Stomach (tissue), 4 donors: ENCODE results near the gene CLEC18C.
"Not testable (repeated sequence)": the region's sequence is repeated elsewhere in the genome, so short reads cannot be mapped to it uniquely, and the experiment has no call there.

Experiments
- POLR2A ChIP-seq, 4 donors: fragments of 450-650 bp; IDR thresholded peaks; one replicate each; pipeline ENCODE4 v1.6.1; 2016; ENCODE audit warnings: antibody characterized with exemption in 4 of 4, control low read depth in 2 of 4, mild to moderate bottlenecking in 1 of 4, moderate library complexity in 1 of 4
- POLR2AphosphoS5 ChIP-seq, 3 donors: sonication (generic); formaldehyde crosslinking; IDR thresholded peaks; one replicate each; pipeline ENCODE4 v1.6.1; 2016; ENCODE audit warnings: antibody characterized with exemption in 3 of 3
- TF ChIP-seq, protein P1 (sequence below), 7 experiments: fragments of 450-650 bp in 4 of 7; fragments of 200-600 bp in 3 of 7; sonication (generic) in 3 of 7; IDR thresholded peaks; one replicate each; pipeline ENCODE4 v1.5.1; 2016 to 2019; ENCODE audit warnings: antibody characterized with exemption in 7 of 7, control low read depth in 2 of 7, mild to moderate bottlenecking in 1 of 7

DNA sequence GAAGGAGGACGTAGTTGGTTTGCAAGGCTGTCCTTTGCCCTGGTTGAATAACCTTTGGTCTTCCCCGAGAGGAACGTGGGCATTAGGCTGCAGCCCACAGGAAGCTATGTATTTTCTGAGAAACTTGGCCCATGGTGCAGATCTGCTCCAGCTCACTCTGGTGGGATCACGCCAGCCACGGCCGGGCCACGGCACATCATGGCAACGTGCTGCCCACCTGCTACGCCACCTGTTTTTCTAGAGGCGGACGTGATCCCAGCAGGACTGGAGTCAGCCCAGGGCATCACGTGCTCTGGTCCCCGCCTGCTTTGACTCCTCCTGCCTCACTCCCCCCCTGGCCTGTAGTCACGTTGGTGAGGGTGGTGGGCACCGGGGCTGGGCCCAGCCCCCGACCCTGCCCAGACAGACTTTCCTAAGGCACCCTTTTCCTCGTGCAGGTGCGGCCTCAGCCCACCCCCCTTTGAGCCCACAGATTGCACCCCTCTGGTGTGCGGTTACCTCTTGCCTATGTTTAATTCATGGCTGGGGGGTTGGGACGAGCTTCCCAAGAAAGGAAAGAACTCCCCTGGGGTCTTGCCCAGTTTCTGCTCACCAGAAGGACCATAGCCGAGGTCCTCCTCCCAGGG lies at the start of gene CLEC18C:
- TF ChIP-seq, protein P1, sequence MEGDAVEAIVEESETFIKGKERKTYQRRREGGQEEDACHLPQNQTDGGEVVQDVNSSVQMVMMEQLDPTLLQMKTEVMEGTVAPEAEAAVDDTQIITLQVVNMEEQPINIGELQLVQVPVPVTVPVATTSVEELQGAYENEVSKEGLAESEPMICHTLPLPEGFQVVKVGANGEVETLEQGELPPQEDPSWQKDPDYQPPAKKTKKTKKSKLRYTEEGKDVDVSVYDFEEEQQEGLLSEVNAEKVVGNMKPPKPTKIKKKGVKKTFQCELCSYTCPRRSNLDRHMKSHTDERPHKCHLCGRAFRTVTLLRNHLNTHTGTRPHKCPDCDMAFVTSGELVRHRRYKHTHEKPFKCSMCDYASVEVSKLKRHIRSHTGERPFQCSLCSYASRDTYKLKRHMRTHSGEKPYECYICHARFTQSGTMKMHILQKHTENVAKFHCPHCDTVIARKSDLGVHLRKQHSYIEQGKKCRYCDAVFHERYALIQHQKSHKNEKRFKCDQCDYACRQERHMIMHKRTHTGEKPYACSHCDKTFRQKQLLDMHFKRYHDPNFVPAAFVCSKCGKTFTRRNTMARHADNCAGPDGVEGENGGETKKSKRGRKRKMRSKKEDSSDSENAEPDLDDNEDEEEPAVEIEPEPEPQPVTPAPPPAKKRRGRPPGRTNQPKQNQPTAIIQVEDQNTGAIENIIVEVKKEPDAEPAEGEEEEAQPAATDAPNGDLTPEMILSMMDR (IDR thresholded peaks at IDR 0.05), result not testable (repeated sequence)
- not testable (repeated sequence) for TF ChIP-seq POLR2A, POLR2AphosphoS5 (IDR thresholded peaks at IDR 0.05)
